HG02943 (cell line): ENCODE measurements around the gene PEX10.

Experiments
- ATAC-seq: cut with Tn5 transposase; IDR thresholded peaks from one replicate; pipeline ENCODE4 v1.9.1; 2021; ENCODE audit warnings: mild to moderate bottlenecking, low read depth, moderate library complexity; ENCODE audit not compliant: unreplicated experiment

The PEX10 gene

GRCh38 chr1:2391041-2391930 is 21.1 kb downstream of the PEX10 start, which contains the start of the genes MORN1 and RER1:
MORN1 (minus strand) TSS chr1:2391554; CDS start chr1:2391533, 21 bp downstream.
RER1 (plus strand) TSS chr1:2391841; CDS start chr1:2395791, 3,950 bp downstream.
- peak; percentile 85 for ATAC-seq

GRCh38 chr1:2389644-2390043 is 22.7 kb downstream of the PEX10 start:
- no peak for ATAC-seq

- ATAC-seq, result no peak
These were observed 24.1 kb downstream of the PEX10 start for GRCh38 chr1:2388004-2388913.

- ATAC-seq, result no peak
These were observed 25.4 kb downstream of the PEX10 start for GRCh38 chr1:2386636-2387611.

GRCh38 chr1:2385606-2386280 is 26.6 kb downstream of the PEX10 start:
- ATAC-seq, result no peak

- no peak for ATAC-seq
These were observed 27.4 kb downstream of the PEX10 start for GRCh38 chr1:2384941-2385481.

GRCh38 chr1:2384130-2384860 is 28.1 kb downstream of the PEX10 start:
- no peak for ATAC-seq

GRCh38 chr1:2383576-2383975 is 28.8 kb downstream of the PEX10 start:
- ATAC-seq, result no peak

GRCh38 chr1:2382621-2383361 is 29.6 kb downstream of the PEX10 start:
- ATAC-seq, result no peak

- no peak for ATAC-seq
These were observed 30.4 kb downstream of the PEX10 start for GRCh38 chr1:2381741-2382620.

- ATAC-seq, result no peak
These were observed 31.4 kb downstream of the PEX10 start for GRCh38 chr1:2380816-2381591.

GRCh38 chr1:2379733-2380404 is 32.5 kb downstream of the PEX10 start:
- ATAC-seq, result no peak

GRCh38 chr1:2378956-2379732 is 33.2 kb downstream of the PEX10 start:
- no peak for ATAC-seq

- ATAC-seq, result no peak
These were observed 33.9 kb downstream of the PEX10 start for GRCh38 chr1:2378441-2378851.
